Lower leg skin (tissue), 4 donors: ENCODE measurements around the gene AVEN. TPM values are rescaled to one million over a fixed set of nuclear protein-coding genes. Genes with fewer than 3 reads are reported as not detected.

ENCODE experiments used
- DNase-seq, 2 donors: peaks; one replicate each; pipeline ENCODE4 v3.0.0-alpha.2; 2019; ENCODE audit warnings: low spot score in 2 of 2
- H3K4me3 ChIP-seq: fragments of 200-600 bp; sonication (generic); 2 replicates; pipeline ENCODE4 v1.5.1; 2017; ENCODE audit warnings: mild to moderate bottlenecking, low read depth; ENCODE audit not compliant: poor library complexity, severe bottlenecking
- POLR2A ChIP-seq, 2 donors: fragments of 450-650 bp; IDR thresholded peaks; one replicate each; pipeline ENCODE4 v1.6.1; 2016 to 2017; ENCODE audit warnings: antibody characterized with exemption in 2 of 2, mild to moderate bottlenecking in 1 of 2, moderate library complexity in 1 of 2
- WGBS, 2 donors: methylation state at CpG; one replicate each; pipeline ENCODE4 v1.1.5; 2018; 5-methylcytosine and 5-hydroxymethylcytosine counted together
- intact Hi-C: fragments of 100-400 bp; cut with DNase I; formaldehyde crosslinking; loops from one replicate; pipeline ENCODE4 v1.15.0; 2023; ENCODE audit warnings: low total_unique reads
- total RNA-seq, 4 donors: library from RNA; depleted of rRNA; stranded (reverse); fragments of >200 nt; gene quantifications; one replicate each; pipeline ENCODE4 v1.1.0, GENCODE V29; 2016
- TF ChIP-seq, protein P1 (sequence below), 3 donors: fragments of 450-650 bp; IDR thresholded peaks; one replicate each; pipeline ENCODE4 v1.5.1; 2016; ENCODE audit warnings: antibody characterized with exemption in 3 of 3, mild to moderate bottlenecking in 3 of 3, moderate library complexity in 2 of 3

The AVEN gene
- total RNA-seq, 4 donors from 2014 or later = 9.7 to 17.0 (median 12.9) TPM

DNA sequence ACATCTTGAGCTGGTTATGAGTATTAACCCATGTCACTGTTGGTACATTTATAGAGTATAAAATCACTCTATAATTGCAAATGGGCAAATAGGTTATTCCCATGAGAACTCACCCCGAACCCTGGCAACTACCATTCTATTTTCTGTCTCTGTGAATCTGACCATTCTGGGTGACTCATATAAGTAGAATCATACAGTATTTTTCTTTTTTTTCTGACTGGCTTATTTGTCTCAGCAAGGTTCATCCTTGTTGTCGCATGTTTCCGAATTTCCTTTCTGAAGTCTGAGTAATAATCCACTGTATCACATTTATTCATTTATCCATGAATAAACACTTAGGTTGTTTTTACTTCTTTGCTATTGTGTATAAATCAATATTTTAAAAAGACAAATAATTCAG is 130.6 kb downstream of the AVEN start:
- no peak for DNase-seq
- WGBS, 2 donors = 85 to 96% methylated on average over 2 to 3 of the region's 3 CpGs
- TF ChIP-seq, protein P1, sequence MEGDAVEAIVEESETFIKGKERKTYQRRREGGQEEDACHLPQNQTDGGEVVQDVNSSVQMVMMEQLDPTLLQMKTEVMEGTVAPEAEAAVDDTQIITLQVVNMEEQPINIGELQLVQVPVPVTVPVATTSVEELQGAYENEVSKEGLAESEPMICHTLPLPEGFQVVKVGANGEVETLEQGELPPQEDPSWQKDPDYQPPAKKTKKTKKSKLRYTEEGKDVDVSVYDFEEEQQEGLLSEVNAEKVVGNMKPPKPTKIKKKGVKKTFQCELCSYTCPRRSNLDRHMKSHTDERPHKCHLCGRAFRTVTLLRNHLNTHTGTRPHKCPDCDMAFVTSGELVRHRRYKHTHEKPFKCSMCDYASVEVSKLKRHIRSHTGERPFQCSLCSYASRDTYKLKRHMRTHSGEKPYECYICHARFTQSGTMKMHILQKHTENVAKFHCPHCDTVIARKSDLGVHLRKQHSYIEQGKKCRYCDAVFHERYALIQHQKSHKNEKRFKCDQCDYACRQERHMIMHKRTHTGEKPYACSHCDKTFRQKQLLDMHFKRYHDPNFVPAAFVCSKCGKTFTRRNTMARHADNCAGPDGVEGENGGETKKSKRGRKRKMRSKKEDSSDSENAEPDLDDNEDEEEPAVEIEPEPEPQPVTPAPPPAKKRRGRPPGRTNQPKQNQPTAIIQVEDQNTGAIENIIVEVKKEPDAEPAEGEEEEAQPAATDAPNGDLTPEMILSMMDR (IDR thresholded peaks at IDR 0.05) = no peak
- TF ChIP-seq POLR2A (IDR thresholded peaks at IDR 0.05) = no peak
- intact Hi-C loops = no loop called here
- no peak overlapping the region for H3K4me3 ChIP-seq

DNA sequence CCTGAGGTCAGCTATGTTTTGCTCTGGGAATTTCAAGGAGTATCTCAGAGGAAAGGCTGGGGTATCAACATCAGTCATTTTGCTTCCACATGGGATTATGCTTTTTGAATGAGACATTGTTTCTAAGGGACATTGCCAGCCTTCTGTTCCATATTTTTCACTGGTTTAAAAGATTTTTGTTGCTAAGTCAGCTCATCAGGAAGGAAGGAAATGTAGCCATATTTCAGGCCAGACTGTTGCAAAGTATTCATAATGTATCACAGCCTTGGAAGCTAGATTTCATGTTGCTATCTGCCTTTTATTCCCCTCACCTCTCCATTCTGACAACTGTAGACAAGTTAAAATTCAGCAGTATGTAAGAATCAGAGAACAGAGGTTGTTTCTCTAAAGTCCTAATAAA is 131.7 kb downstream of the AVEN start:
- intact Hi-C loops = no loop called here
- DNase-seq = no peak
- no peak overlapping the region for H3K4me3 ChIP-seq
- TF ChIP-seq, protein P1 (IDR thresholded peaks at IDR 0.05) = no peak
- no peak for TF ChIP-seq POLR2A (IDR thresholded peaks at IDR 0.05)

DNA sequence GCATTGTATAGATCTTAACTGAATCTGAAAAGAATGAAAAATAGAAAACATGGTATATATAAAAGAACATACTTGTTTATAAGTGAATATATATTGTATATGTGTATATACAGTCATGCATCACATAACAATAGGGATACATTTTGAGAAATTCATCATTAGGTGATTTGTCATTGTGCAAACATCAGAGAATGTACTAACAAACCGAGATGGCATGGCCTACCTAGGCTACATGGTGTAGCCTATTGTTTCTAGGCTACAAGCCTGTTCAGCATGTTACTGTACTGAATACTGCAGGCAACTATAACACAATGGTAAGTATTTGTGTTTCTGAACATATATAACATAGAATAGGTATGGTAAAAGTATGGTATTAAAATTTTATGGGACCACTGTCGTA is 135.3 kb downstream of the AVEN start:
- intact Hi-C loops = no loop called here
- DNase-seq = no peak
- WGBS, 2 donors = 89 to 98% methylated on average over 2 of the region's 2 CpGs

DNA sequence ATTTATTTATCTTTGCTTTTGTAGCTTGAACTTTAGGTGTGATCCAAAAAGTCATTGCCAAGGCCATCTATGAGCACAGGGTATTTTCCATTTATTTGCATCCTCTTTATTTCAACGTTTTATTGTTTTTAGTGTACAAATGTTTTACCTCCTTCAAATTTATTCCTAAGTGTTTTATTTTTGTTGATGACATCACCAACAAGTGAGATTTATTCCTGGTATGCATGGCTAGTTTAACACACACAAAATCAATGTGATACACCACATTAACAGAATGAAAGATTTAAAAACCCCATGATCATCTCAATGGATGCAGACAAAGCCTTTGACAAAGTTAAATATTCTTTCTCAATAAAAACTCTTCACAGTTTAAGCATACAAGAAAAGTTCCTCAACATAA is 137.0 kb downstream of the AVEN start:
- H3K4me3 ChIP-seq = no peak overlapping the region
- WGBS, 2 donors = 0 to 2% methylated on average over 1 of the region's 1 CpG
- DNase-seq = no peak
- TF ChIP-seq, protein P1 (IDR thresholded peaks at IDR 0.05) = no peak
- TF ChIP-seq POLR2A (IDR thresholded peaks at IDR 0.05) = no peak
- intact Hi-C loops = no loop called here

More for the DNA sequence above, 135.3 kb downstream of the AVEN start:
- H3K4me3 ChIP-seq = no peak overlapping the region
- TF ChIP-seq, protein P1 (IDR thresholded peaks at IDR 0.05) = no peak
- TF ChIP-seq POLR2A (IDR thresholded peaks at IDR 0.05) = no peak

DNA sequence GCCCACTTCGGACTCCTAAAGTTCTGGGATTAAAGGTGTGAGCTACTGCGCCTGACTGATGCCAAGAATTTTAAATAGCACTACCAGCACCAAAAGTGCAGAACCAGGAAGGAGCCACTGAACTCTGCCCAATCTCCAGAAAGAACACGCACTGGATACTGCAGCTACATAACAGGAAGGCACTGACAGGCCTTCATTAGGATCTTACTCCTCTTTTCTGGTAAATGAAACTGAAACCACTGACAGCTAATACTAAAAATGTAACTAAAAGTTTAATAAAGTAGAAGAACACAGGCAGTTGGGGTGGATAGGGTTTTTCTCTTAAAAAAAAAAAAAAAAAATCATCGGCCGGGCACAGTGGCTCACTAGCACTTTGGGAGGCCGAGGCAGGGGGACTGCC is 144.8 kb downstream of the AVEN start:
- 92 to 93% methylated on average over 6 of the region's 6 CpGs for WGBS, 2 donors
- no peak for DNase-seq
- intact Hi-C loops = no loop called here
- H3K4me3 ChIP-seq = no peak overlapping the region
- no peak for TF ChIP-seq POLR2A (IDR thresholded peaks at IDR 0.05)
- TF ChIP-seq, protein P1 (IDR thresholded peaks at IDR 0.05) = no peak

DNA sequence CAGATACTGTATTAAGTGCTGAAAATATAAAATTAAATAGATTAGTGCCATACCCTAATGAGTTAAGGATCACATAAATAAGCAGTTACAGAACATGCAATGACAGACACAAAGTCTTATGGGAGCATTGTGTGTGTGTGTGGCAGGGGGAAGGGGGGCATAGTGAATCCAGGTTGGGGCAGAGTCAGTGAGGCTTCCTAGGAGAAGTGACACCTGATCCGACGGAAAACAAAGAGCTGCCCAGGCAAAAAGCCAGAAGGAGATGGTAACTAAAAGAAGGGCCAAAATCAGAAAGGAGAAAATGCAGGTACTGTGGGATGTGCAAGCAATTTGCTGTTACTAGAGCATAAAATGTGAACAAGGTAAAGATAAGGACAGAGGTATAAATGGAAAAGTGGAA is 150.8 kb downstream of the AVEN start:
- TF ChIP-seq POLR2A (IDR thresholded peaks at IDR 0.05) = no peak
- TF ChIP-seq, protein P1 (IDR thresholded peaks at IDR 0.05) = no peak
- intact Hi-C loops = no loop called here
- no peak overlapping the region for H3K4me3 ChIP-seq
- 12 to 58% methylated on average over 2 of the region's 2 CpGs for WGBS, 2 donors
- DNase-seq = no peak
